Measurements from ENCODE around the gene AGO4.
"Not testable (repeated sequence)": the region's sequence is repeated elsewhere in the genome, so short reads cannot be mapped to it uniquely, and the experiment has no call there.

AGO4 gene

GRCh38 chr1:35863881-35864625, 56.2 kb downstream of the AGO4 start:
- H3K4me3 ChIP-seq (ENCODE audit: low read depth, low read length): no peak overlapping the region

- H3K4me3 ChIP-seq (ENCODE audit: low read depth, low read length): no peak overlapping the region
These were observed 57.0 kb downstream of the AGO4 start for GRCh38 chr1:35864813-35865212.

- H3K4me3 ChIP-seq (ENCODE audit: low read depth, low read length): no peak overlapping the region
These were observed 59.2 kb downstream of the AGO4 start for GRCh38 chr1:35866991-35867390.

- H3K4me3 ChIP-seq (ENCODE audit: low read depth, low read length): not testable (repeated sequence)
These were observed 61.6 kb downstream of the AGO4 start for GRCh38 chr1:35869245-35869950.

GRCh38 chr1:35870651-35871309, 63.0 kb downstream of the AGO4 start:
- H3K4me3 ChIP-seq (ENCODE audit: low read depth, low read length): no peak overlapping the region

- H3K4me3 ChIP-seq (ENCODE audit: low read depth, low read length): no peak overlapping the region
These were observed 65.5 kb downstream of the AGO4 start for GRCh38 chr1:35873243-35873750.

- not testable (repeated sequence) for H3K4me3 ChIP-seq (ENCODE audit: low read depth, low read length)
These were observed 66.3 kb downstream of the AGO4 start for GRCh38 chr1:35874115-35874514.

- no peak overlapping the region for H3K4me3 ChIP-seq (ENCODE audit: low read depth, low read length)
These were observed 69.2 kb downstream of the AGO4 start for GRCh38 chr1:35876988-35877387.

- H3K4me3 ChIP-seq (ENCODE audit: low read depth, low read length): no peak overlapping the region
These were observed 74.0 kb downstream of the AGO4 start for GRCh38 chr1:35881850-35882273.

- H3K4me3 ChIP-seq (ENCODE audit: low read depth, low read length): peak overlapping the region; percentile 18
These were observed 74.7 kb downstream of the AGO4 start for GRCh38 chr1:35882586-35882944.

GRCh38 chr1:35882945-35883634, 75.3 kb downstream of the AGO4 start, which contains the start of gene AGO1:
TSS of gene AGO1 (plus strand) at chr1:35883209. CDS start at chr1:35883422, 213 bp downstream.
- peak within 1 kb of the TSS; percentile 95 for H3K4me3 ChIP-seq (ENCODE audit: low read depth, low read length)

GRCh38 chr1:35883635-35884101, 75.9 kb downstream of the AGO4 start:
- peak overlapping the region; percentile 95 for H3K4me3 ChIP-seq (ENCODE audit: low read depth, low read length)

- no peak overlapping the region for H3K4me3 ChIP-seq (ENCODE audit: low read depth, low read length)
These were observed 77.1 kb downstream of the AGO4 start for GRCh38 chr1:35884934-35885333.

GRCh38 chr1:35885961-35886558, 78.2 kb downstream of the AGO4 start:
- peak overlapping the region; percentile 30 for H3K4me3 ChIP-seq (ENCODE audit: low read depth, low read length)

GRCh38 chr1:35886577-35887431, 79.0 kb downstream of the AGO4 start:
- H3K4me3 ChIP-seq (ENCODE audit: low read depth, low read length): peak overlapping the region; percentile 30

GRCh38 chr1:35887508-35887907, 79.7 kb downstream of the AGO4 start:
- H3K4me3 ChIP-seq (ENCODE audit: low read depth, low read length): no peak overlapping the region

- H3K4me3 ChIP-seq (ENCODE audit: low read depth, low read length): no peak overlapping the region
These were observed 80.4 kb downstream of the AGO4 start for GRCh38 chr1:35888255-35888654.

- not testable (repeated sequence) for H3K4me3 ChIP-seq (ENCODE audit: low read depth, low read length)
These were observed 81.2 kb downstream of the AGO4 start for GRCh38 chr1:35888981-35889380.

GRCh38 chr1:35893051-35893879, 85.4 kb downstream of the AGO4 start:
- H3K4me3 ChIP-seq (ENCODE audit: low read depth, low read length): no peak overlapping the region
